NCI-H146 treated with DMSO at 0.1 percent for 48 hours (cell line): ENCODE measurements around the gene MAP1LC3B.
"Not testable (repeated sequence)": the region's sequence is repeated elsewhere in the genome, so short reads cannot be mapped to it uniquely, and the experiment has no call there.

Experiments used
- DNase-seq: peaks from one replicate; lab custom pipeline; 2025; ENCODE audit not compliant: unreplicated experiment; lab: John Stamatoyannopoulos, UW

Gene MAP1LC3B

DNA sequence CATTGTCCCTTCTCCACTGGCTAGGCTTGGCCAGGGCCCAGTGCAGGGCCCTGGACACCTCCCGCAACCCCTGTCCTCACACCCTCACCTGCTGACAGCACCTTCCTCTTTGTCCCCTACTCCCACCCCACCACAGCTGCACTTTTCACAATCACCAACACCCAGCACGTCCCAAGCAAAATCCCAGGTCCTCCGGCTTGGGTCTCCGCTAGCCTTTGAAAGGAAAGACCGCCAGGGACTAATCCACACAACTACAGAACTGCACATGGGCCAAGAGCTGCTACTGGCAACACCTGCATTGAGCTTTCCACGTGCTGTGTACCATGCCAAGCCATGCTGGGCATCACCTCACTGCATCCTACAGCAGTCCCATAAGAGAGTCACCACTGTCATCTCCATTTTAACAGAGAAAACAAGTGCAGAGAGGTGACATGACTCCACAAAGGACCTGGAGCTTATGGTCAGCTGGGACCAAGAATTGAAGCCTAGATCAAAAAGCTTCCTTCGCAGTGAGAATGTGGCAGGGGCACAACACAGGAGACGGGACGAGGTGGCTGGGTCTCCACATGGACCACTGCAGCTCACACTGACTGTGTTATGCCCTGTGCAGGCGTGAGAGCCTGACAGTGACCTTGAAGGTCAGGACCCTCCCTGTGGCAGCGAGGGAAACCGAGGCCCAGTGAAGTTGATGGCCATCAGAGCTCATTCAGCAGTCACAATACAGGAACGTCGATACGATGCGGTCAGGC lies 31.1 kb upstream of the MAP1LC3B start:
- no peak for DNase-seq

DNA sequence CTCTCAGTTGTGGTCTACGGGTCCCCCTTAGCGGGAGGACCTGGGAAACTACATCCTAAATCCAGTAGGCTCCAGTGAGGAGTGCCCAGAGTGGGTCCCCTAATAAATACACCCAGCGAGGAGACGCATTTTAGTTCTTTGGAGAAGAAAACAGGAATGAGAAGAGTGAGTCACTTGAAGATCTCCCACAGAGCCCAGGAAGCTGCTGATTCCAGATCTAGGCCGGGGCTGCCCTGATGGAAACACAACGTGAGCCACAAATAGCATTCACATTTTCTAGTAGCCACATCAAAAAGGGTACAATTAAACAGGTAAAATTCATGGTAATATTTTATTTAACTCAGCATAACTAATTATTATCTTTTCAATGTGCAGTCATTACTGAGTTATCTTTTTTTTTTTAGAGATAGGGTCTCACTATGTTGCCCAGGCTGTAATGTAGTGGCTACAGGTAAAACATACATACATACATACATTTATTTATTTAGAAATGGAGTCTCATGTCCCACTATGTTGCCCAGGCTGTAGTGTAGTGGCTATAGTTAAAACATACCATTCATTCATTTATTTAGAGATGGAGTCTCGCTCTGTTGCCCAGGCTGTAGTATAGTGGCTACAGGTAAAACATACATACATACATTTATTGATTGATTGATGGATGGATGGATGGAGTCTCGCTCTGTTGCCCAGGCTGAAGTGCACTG lies 30.1 kb upstream of the MAP1LC3B start:
- no peak for DNase-seq

DNA sequence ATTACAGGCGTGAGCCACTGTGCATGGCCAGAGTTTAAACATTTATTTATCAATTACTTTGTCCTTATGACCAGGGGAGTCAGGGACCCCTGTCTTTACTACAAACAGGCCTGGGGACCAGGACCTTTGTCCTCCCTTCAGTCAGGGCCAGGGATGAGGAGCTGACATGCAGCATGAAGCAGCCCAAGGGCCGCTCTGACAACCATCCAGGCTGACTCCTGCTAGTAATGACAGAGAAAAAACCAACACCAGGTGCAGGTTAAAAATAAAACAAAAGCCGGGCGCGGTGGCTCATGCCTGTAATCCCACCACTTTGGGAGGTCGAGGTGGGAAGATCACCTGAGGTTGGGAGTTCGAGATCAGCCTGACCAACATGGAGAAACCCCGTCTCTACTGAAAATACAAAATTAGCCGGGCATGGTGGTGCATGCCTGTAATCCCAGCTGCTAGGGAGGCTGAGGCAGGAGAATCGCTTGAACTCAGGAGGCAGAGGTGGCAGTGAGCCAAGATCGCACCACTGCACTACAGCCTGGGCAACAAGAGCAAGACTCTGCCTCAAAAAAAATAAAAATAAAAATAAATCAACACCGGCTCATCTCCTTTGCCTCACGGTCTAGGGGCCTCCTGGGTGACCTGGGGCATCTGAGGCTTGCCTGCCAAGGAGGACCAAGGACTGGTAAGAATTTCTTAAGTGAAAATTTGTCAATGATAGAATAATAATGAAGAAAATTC lies 29.1 kb upstream of the MAP1LC3B start:
- DNase-seq: not testable (repeated sequence)

DNA sequence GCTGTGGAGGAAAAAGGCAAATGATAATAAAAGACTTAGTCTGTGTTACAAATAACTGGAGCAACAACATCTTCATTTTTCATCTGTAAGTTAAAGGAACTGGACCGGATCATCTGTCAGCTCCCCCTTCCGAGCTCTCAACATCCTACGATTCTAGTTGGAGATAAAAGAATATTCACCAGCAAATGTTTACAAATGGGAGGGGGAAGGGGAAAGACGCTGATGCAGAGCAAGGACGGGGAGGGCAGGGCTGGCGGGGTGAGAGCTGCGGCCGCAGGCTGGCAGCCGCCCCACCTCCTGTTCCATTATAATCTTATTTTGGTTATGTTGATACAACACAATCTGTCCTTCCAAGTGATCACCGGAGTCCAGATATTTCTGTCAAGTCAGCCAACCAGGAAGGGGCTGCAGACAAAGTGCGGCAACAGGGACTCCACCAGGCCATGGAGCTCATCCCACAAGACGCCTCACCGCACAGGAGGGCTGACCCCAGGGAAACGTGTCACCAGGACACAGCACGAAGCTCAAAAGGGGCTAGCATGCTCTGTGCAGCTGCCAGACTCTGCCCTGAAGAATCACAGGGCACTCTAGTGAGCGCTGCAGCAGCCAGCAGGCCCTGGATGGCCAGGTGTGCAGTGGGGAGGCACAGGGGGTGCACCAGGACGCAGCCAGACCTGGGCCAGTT lies 28.2 kb upstream of the MAP1LC3B start:
- no peak for DNase-seq

DNA sequence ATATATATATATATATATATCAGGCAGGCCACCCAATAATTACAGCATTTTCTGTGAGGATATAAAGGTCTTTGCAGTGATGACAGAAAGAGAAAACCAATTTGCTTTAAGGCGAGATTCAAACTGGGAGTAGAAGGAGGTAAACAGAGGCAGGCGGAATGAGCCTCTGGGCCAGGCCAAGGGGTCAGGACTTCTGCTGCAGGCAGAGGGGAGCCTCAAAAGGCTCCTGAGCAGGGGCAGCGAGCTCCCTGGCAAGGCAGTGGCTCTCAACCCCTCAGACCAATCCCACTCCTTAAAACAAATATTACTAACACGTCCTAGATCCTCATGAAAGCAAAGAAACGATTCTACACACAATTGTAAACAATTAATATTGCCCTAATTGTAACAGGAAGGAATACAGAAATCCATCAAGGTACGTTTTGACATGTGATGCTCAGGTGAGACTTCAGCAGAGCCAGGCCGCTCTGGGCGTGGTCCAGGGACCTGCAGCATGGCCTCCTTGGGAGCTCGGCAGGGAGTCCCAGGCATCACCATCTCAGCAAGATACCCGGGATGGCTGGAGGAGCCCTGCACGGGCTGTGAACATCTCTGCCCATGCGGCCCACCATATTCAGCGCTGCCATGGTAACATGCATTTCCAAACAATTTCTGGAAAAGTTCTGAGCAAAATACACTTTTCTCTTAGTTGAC lies 27.0 kb upstream of the MAP1LC3B start:
- DNase-seq: no peak

DNA sequence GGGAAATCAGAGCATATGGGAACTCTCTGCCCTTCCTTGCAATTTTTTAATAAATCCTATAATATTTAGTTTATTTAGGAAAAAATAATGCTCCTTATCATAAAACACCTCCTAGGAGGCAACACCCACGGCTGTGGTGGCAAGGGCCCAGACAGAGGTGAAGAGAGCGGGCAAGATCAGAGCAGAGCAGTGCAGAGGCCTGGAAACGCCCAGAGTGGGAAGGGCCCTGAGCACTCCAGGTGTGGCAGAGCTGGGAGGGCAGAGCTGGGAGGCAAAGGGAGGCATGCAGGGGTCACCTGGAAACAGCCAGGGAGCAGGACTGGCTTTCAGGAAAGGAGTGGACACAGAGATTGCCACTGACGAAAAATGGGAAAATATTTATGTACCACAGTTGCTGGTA lies 25.8 kb upstream of the MAP1LC3B start:
- DNase-seq: no peak

DNA sequence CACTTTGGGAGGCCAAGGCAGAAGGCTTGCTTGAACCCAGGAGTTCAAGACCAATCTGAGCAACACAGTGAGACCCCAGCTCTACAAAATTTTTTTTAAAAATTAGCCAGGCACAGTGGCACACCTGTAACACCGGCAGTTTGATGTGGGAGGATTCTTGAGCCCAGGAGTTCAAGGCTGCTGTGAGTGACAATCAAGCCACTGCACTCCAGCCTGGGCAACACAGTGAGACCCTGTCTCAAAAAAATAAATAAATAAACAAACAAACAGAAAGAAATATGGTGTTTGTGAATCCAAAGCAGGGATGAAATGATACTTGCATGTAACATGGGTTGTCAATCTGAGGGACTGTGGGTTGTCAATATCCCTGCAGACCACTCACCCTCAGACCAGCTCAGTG lies 25.2 kb upstream of the MAP1LC3B start:
- no peak for DNase-seq

DNA sequence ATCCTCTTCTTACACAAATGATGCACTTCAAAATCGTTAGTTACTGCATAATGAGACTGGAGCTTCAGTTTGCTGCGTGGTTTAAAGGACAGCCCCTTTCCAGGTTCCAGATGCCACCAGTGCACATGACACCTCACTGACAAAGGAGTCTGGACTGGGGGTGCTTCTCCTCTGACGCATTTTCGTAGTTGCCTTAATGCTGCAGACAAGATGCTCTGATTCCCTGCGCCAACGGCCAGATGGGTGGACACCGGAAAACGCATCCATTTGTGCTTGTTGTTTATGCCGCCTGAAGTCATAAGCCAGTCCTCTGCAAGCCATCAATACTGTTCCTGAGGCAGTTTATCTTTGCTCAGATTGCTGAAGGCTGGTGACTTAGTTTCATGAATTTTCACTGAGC lies 24.6 kb upstream of the MAP1LC3B start:
- no peak for DNase-seq

DNA sequence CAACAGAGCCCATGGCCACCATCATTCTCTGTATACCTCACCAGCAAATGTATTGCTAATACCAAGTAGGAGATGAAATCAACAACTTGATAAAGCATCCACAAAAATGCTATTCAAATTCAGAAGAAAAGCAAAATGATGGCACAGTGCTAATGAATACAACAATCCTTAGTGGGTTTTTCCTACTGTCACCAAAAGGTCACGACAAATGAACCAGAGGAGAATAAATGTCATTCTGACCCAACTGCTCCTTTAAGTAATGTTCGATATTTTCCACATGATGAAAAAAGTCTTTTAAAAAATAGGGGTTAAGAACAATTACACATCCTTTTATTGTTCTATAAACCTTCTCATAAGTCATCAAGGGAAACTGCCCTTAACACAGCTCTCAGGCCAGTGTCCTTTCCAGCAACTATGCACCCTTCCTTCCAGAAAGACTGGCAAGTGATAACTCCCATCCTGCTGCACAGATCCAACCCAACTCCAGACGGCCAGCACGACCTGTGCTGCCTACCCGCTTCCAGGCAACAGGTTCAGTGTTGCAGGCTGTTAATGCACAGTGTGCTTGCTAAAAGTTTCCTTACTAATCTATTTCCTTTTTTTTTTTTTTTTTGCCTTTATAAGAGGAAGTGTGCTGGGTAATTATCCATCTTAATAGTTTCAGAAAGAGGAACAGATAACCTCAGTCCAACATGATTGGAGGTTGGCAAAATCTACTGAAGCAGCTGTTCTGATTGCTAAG lies 23.9 kb upstream of the MAP1LC3B start:
- no peak for DNase-seq

DNA sequence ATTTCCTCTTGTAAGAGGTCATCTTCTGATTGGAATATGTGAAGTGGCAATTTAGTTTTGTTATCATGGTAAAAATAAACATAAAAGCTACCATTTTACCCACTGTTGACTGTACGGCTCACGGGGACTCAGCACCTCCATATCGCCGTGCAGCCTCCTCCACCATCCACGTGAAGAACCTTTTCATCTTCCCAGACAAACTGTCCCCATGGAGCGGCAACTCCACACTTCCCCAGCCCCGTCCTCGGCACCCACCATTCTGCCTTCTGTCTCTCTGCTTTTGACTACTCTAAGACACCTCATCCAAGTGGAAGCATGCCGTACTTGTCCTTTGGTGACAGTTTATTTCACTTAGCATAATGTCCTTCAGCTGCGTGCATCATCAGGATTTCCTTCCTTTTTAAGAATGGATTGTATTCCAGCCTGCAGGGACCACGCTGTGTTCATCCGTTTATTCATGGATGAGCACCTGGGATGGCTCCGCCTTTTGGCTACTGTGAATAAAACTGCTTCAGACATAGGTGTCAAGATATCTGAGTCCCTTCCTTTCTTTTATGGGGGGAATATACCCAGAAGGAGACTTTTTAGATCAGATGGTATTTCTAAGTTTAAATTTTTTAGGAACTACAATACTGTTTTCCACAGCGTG lies 22.9 kb upstream of the MAP1LC3B start:
- DNase-seq: no peak

DNA sequence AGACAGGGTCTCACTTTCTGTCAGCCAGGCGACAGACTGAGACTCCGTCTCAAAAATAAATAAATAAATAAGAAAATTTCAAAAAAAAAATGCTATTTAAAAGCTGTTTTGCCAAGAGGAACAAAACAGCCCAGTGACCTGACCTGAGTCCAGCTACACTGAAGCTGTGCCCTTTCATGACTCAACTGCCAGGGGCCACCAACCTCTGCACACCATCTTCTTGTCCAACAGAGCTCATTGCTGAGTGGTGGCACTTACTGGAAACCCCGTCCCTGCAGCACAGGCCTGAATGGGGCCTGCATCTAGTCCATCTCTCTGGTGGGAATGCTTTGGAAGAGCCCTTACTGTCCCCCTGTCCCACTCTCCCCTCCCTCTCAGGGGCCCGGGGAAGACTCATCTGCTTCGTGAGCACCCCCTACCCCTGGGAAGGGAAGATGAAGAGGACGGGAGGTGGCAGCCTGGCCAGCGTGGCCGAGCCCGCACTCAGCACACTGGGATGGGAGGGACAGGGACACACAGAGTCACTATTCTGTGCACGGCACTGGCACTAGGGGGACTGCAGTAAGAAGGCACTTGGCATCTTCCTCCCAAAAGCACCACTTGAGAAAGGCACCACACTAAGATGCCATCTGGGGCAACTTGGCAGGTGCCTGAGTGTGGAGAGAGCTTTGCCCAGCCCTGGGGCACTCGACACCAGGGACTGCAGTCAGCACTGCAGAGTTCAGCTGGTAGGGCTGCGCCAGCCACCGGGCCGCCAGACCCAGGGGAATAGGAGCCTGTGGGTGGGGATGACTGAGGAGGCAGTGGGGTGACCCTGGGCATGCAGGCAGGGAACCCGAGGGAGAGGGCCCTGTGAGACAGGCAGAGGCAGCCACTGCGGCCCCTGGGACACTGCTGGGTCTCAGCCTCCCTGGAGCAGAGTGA lies 22.1 kb upstream of the MAP1LC3B start:
- DNase-seq: no peak

DNA sequence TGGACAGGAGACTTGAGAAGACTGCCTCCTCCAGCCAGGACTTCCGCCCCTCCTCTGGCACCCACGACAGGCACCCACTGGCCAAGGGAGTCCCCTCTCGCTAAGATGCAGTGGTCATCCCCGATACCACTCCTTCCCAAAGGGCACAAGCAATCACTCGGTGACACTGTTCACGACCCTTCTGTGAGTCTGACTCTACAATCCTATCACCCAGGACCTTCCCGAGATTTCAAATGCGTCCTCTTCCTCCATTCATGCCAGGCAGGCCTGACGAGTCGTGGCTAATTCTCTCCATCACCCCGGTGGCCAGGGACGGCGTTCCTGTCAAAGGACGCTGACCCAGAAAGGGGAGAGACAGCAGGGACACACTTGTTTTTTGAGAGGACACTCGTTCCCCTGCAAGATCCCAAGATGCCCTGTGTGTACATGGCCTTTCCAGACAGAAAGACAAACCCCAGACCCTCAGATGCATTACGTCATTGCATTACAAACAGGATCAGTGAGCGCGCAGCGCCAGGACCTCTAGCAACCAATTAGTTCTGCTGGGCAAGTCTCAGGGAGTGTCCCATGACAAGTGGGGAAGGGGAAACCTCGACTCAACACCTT lies 20.8 kb upstream of the MAP1LC3B start:
- no peak for DNase-seq

DNA sequence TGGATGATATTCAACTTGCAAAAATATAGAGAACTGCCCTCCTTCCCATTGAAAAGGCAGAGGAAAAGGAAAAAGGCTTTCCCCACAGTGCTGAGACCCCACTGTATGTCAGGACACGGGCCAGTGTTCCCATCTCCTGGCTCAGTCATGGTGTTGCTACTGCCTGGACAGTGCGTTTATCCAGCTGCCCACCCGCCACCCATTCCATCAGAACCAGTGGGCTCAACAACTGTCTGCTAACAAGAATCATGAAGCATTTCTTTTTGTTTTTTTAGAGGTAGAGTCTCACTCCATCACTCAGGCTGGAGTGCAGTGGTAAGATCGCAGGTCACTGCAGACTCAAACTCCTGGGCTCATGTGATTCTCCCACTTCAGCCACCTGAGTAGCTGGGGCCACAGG lies 19.8 kb upstream of the MAP1LC3B start:
- no peak for DNase-seq

DNA sequence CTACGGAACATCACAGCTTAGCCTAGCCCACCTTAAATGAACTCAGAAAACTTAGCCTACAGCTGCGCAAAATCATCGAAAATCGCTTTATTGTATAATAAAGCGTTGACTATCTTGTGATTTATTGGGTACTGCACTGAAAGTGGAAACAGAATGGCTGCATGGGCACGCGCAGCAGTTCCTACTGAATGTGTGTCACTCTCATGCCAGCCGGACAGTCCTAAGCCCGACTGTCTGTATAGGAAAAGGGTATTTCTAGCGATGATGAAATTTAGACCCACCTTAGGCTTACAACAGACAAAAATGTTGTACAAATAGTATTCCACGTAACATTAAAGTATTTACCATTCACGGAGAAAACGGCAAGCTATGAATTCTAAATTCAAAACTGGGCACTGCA lies 17.8 kb upstream of the MAP1LC3B start:
- no peak for DNase-seq

DNA sequence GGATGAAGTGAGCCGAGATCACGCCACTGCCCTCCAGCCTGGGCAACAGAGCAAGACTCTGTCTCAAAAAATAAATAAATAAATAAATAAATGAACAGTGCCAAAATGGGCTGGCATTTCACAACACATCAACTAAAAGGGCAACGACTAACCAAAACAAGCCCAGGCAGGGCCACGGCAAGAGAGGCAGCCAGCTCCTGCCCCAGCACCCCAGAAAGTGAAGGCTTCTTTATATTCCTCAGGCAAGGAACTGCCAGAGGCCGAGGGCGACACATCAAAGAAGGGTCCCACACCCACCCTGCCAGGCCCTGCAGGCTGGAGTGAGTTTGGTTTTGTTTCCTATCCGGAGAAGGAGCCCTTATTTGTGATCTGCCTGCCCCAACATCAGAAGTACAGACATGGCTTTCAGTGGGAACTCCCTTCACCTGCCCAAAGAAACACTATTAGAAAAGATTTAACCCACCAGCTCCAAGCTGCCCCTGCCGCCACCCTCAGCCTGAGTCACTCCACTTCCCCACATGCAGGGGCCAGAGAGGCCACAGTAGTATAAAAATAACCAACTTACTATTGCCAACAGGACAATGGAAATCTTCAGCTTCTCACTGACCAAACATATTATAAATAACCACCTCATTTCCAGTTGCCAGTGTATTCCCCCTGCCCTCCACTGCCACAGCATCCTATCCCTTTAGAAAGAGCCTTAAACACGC lies 16.6 kb upstream of the MAP1LC3B start:
- DNase-seq: no peak

DNA sequence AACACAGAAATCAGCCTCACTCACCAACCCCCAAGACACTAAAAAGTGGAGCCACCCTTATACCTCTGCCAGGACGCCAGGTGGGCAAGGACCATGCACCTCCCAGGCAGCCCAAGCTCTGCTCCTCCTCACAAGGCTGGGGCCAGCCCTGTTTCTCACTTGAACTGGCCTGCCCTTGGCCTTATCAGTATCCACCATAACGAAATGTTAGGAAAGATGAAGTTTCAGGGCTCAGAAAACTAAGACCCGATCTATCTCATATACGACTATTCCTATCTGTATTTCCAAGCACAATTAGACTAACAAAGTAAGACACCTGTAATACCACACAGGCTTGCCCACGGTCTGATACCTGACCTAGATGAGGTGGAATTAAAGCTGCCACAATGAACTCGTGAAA lies 15.5 kb upstream of the MAP1LC3B start:
- no peak for DNase-seq

DNA sequence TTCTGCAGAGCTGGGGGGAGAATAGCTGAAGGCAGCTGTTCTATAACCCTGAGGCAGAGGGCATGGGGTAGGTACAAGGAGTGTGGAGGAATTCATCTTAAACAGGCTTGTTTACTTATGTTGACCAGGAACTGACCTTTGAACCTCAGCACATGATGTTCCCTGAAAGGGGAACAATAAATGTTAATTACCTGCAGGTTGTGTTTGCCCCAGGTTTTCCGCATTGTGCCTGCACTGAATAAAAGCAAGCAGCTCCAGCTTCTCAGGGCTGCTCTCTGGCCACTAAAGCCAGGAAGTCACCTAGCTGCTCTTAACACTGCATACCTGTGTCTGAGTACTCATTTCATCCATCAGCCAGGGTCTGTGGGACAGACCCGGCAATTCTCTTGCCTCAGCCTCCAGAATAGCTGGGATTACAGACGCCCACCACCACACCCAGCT lies 12.8 kb upstream of the MAP1LC3B start:
- not testable (repeated sequence) for DNase-seq

DNA sequence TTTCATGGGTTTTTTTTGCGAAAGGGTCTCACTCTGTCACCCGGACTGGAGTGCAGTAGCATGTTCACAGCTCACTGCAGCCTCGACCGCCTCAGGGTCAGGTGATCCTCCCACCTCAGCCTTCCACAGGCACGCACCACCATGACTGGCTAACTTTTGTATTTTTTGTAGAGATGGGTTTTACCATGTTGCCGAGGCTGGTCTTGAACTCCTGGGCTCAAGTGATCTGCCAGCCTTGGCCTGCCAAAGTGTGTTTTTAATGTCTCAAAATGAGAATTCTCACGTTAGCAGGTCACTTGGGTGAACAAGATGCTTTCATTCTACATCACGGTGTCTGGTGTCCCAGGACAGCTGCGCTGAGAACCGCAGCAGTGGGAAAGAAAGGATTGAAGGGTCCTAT lies 11.7 kb upstream of the MAP1LC3B start:
- no peak for DNase-seq
